ENCODE measurements around the gene PRPF31.
A peak's percentile ranks its signal among the peaks of the same experiment; 100 is the strongest.
"Not testable (repeated sequence)": the region's sequence is repeated elsewhere in the genome, so short reads cannot be mapped to it uniquely, and the experiment has no call there.

PRPF31 gene

DNA sequence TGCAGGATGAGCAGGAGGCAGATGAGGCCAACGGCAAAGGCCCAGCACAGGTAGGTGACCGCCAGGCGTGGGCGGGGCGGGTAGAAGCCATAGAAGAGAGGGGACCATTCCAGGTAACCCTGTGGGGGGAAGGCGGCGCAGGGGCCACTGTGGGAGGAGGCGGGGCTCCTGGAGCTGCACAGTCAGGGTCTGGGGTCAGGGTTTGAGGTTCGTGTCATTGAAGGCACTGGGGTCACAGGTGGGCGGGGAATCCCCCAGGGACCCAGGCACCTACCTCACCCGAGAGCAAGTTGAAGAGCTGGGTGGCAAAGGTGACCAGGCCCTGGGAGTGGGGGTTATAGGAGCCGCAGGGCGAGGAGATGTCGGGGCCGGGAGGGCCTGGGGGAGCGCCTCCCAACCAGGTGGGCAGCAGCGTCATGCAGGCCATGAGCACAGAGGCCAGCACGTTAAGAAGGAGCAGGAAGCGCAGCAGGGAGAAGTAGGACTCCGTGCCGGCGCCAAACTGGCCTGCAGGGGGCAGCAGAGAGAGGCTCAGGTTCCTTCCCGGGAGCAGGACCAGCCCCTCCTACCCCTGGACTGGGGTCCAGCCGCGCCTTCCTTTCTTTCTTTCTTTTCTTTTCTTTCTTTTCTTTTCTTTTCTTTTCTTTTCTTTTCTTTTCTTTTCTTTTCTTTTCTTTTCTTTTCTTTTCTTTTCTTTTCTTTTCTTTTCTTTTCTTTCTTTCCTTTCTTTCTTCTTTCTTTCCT, 52.8 kb downstream of the PRPF31 start:
- Mint-ChIP-seq H3K27ac (no peak overlapping the region), H3K4me3 (peak overlapping the region in 1 of 2 donors; percentile 21)

DNA sequence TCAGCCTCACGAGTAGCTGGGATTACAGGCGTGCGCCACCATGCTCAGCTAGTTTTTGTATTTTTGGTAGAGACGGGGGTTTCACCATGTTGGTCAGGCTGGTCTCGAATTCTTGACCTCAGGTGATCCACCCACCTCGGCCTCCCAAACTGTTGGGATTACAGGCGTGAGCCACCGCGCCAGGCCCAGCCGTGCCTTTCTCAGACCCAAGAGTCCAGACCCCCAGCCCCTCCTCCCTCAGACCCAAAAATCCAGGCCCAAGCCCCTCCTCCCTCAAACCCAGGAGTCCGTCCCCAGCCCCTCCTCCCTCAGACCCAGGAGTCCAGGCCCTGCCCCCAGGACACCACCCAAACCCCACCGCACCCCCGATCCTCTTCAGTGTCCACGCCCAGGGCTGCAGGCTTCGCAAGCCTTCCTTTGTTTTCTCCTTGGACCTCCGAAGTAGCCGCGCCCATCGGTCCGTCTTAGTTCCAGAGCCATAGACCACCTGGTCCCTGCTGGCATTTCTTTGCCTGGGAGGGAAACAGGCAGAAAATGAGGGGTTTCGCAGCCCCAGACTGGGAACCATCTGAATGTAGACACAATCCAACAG, 53.7 kb downstream of the PRPF31 start:
- Mint-ChIP-seq H3K4me3 (no peak overlapping the region), H3K9me3 (no peaks in the 10 kb centered on the region), H3K36me3 (ENCODE audit: insufficient read depth) (no peaks in the 10 kb centered on the region), H3K27ac (no peak overlapping the region), H3K4me1 (ENCODE audit: low read depth in 2 of 2) (peaks cover 13 to 17% of the 10 kb centered on the region in 2 donors), H3K27me3 (no peaks in the 10 kb centered on the region)
- DNase-seq: no peak
- no peak for ATAC-seq (replicated peaks)

More for the DNA sequence above, 52.8 kb downstream of the PRPF31 start:
- Mint-ChIP-seq H3K4me1 (ENCODE audit: low read depth in 2 of 2) (peaks cover 15 to 19% of the 10 kb centered on the region in 2 donors), H3K27me3 (no peaks in the 10 kb centered on the region), H3K36me3 (ENCODE audit: insufficient read depth) (peaks cover 2% of the 10 kb centered on the region), H3K9me3 (no peaks in the 10 kb centered on the region)
- DNase-seq (peak; percentile 88 to 90 (median 89)), ATAC-seq (replicated peaks) (peak; percentile 68)

DNA sequence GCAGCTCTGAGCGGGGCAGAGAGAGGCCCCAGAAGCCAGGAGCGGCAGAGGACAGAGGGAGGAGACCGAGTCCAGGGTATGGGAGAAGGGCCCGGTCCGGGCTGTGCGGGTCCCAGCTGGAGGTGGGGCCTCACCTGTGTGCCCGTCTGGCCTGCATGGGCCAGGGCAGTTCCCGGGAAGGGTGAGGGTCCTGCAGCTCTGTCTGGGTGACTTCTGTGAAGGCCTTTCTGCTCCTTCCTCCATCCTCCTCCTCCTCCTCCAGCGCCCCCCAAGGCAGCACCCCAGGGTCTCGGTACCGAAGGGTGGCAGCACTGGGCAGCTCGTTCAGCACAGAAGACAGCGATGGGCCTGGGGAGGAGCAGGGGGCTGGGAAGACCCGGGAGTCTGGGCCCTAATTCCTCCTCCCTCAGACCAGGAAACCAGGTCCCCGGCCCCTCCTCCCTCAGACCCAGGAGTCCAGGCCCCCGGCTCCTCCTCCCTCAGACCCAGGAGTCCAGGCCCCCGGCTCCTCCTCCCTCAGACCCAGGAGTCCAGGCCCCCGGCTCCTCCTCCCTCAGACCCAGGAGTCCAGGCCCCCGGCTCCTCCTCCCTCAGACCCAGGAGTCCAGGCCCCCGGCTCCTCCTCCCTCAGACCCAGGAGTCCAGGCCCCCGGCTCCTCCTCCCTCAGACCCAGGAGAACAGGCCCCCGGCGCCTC, 56.3 kb downstream of the PRPF31 start:
- H3K36me3 Mint-ChIP-seq (ENCODE audit: insufficient read depth); ATAC-seq (replicated peaks); H3K4me3 Mint-ChIP-seq; DNase-seq; H3K27me3 Mint-ChIP-seq; H3K9me3 Mint-ChIP-seq: not testable (repeated sequence)
- Mint-ChIP-seq H3K4me1 (ENCODE audit: low read depth in 2 of 2) (peaks cover 7 to 10% of the 10 kb centered on the region in 2 donors), H3K27ac (peak overlapping the region in 1 of 2 donors; percentile 64)

DNA sequence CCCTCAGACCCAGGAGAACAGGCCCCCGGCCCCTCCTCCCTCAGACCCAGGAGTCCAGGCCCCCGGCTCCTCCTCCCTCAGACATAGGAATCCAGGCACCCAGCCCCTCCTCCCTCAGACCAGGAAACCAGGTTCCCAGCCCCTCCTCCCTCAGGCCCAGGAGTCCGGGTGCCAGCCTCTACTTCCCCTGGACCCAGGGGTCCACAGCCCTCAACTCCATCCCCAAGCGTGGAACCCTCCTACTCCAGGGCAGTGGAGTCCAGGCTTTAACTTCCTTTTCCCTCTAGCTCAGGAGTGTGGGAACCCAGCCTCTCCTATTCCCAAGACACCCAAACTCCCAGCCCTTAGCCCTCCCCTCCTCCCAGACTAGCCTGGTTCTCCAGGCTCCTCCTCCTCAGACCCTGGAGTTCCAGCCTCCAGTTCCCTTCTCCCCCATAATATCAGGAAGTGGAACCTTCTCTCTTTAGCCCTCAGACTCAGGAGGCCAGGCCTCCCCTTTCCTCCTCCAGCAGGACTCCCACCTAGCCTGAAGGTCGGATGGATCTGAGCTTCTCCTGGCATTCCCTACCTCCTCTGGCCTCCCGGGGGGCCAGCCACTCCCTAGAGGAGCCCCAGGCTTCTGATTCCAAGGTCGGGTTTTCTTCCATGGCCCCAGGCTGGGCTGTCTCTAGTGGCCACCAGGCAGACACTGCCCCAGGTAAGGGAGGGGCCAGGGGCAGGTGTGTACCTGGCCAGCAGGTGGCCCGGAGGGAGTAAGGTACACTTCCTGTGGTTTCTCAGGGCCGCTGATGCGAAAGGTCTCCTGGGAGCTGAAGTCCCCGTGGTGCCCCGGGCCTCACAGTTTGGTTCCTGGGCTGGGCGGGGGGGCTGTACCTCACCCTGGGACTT, 57.2 kb downstream of the PRPF31 start, which contains the start of gene TMC4:
Gene TMC4 (minus strand): TSS at position 690 of the 888 bp plus-strand sequence. CDS start 43 bp downstream, at position 647.
- DNase-seq (no peak), ATAC-seq (replicated peaks) (peak; percentile 15)
- H3K36me3 Mint-ChIP-seq (ENCODE audit: insufficient read depth): no peaks in the 10 kb centered on the region
- H3K4me1 Mint-ChIP-seq (ENCODE audit: low read depth in 2 of 2): peaks cover 7 to 10% of the 10 kb centered on the region in 2 donors
- peak within 1 kb of the TSS in 1 of 2 donors; percentile 57 for H3K27ac Mint-ChIP-seq
- H3K9me3 Mint-ChIP-seq: no peaks in the 10 kb centered on the region
- H3K4me3 Mint-ChIP-seq: no peak within 1 kb of the TSS
- no peaks in the 10 kb centered on the region for H3K27me3 Mint-ChIP-seq

DNA sequence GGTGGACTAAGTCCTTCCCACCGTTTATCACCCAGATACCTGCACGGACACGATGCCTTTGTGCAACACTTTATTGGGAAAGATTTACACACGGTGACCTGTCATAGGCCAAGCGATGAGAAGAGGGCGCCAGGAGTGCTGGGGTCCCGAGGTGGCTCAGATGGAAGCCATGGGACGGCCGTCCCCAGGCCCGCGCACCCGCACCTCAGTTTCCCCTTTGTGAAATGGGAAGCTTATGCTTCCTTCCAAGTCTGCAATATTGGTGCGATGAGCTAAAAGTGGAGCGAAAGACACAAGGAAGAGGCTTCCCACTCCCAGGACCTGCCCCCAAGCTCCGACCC, 57.8 kb downstream of the PRPF31 start:
- DNase-seq: no peak
- H3K4me3 Mint-ChIP-seq: no peak overlapping the region
- no peak for ATAC-seq (replicated peaks)
- no peak overlapping the region for H3K27ac Mint-ChIP-seq
- H3K4me1 Mint-ChIP-seq (ENCODE audit: low read depth in 2 of 2): peaks cover 3 to 6% of the 10 kb centered on the region in 2 donors
- no peaks in the 10 kb centered on the region for H3K9me3 Mint-ChIP-seq
- H3K27me3 Mint-ChIP-seq: no peaks in the 10 kb centered on the region
- H3K36me3 Mint-ChIP-seq (ENCODE audit: insufficient read depth): no peaks in the 10 kb centered on the region

DNA sequence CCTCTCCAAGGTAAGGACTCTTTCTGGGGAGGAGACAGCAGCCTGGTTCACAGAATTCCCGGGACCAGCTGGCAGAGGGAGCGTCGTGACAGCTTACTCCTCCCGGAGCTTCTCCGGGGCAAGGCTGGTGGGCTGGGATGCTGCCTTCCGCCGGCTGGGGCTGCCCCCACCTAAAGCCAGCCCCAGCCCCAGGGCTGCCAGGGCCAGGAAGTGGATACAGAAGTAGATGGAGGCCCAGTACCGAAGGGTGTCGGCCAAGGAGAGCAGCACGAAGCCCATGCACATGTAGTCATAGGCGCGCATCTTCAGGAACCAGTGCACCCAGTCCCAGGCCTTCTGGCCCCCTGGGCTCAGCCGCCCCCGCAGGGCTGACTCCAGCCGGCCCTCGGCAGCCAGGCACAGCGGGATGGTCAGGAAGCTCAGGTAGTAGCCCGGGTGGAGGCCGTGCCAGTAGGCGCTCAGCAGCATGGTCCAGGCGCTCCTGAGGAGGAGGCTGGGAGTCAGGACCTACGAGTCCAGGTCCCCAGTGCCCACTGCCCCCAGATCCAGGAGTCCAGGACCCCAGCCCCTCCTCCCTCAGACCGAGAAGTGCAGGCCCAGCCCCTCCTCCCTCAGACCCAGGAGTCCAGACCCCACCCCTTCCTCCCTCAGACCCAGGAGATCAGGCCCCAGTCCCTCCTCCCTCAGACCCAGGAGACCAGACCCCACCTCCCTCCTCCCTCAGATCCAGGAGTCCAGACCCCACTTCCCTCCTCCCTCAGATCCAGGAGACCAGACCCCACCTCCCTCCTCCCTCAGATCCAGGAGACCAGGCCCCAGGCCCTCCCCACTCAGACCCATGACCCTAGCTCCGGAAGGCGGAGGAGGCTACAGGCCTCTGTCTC, 58.6 kb downstream of the PRPF31 start:
- Mint-ChIP-seq H3K27me3 (no peaks in the 10 kb centered on the region), H3K4me1 (ENCODE audit: low read depth in 2 of 2) (peaks cover 2 to 4% of the 10 kb centered on the region in 2 donors), H3K36me3 (ENCODE audit: insufficient read depth) (no peaks in the 10 kb centered on the region), H3K4me3 (no peak overlapping the region), H3K9me3 (no peaks in the 10 kb centered on the region), H3K27ac (peak overlapping the region in 1 of 2 donors; percentile 51)
- ATAC-seq (replicated peaks): no peak
- DNase-seq: no peak

DNA sequence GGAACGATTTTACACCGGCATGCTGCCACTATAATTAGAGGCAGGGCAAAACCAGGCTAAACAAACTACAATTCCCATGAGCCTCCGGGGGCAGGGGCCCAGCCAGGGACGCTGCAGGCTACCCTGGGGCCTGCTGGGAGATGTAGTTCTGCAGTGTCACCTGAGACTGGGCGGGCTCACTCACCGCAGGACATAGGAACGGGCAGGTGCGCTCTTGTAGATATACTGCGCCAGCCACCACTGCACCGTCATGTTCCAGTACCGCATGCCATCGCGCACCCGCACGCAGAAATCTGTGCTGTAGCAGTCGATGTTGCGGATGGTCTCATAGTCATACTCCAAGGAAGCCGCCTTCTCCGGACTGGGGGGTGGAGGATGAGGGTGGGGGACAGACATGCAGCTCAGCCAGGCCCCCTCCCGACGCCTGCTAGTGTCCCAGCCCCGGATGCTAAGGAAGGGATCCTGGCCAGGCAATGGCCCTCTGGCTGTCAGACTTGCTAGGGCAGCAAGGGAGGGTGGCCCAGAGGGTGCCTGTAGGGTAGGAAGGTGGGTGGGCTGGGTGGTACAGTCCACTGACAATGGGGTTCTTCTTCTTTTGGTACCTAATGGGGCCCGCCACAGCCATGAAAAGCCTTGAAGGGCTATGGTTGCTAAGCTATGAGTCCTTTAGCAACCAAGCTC, 63.2 kb downstream of the PRPF31 start:
- DNase-seq: peak in 1 of 3 experiments; percentile 43

DNA sequence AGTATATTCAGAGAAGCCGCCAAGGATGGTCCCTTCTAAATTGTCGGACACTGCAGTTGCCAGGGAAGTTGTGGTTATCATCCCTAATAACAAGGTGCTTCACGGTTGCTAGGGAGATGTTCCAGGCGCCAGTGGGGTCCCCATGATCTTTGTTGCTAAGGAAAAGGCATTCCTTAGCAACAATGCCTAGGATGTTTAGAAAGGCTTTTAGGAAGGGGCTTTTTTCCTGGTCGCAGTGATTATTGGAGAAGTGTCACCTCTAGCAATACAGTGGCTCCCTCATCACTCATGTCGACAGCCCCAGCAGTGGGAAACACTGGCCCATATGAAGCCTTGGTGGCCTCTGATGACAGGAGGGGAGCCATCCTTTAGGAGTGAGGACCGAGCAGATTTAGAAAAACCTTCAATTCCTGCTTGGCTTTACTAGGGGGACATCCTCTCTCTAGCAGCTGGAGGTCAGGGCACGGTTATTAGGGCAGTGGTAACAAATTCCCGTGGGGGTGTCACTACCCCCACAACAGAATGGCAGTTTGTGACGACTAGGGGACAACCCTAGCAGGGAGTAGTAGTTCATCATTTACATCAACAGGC, 63.8 kb downstream of the PRPF31 start:
- no peaks in the 10 kb centered on the region for H3K27me3 Mint-ChIP-seq
- H3K4me1 Mint-ChIP-seq (ENCODE audit: low read depth in 2 of 2): no peaks in the 10 kb centered on the region
- no peak for DNase-seq
- no peak for ATAC-seq (replicated peaks)
- peaks cover 3% of the 10 kb centered on the region for H3K36me3 Mint-ChIP-seq (ENCODE audit: insufficient read depth)
- no peak overlapping the region for H3K27ac Mint-ChIP-seq
- no peaks in the 10 kb centered on the region for H3K9me3 Mint-ChIP-seq
- no peak overlapping the region for H3K4me3 Mint-ChIP-seq

More for the DNA sequence above, 63.2 kb downstream of the PRPF31 start:
- H3K27me3 Mint-ChIP-seq: no peaks in the 10 kb centered on the region
- H3K27ac Mint-ChIP-seq: no peak overlapping the region
- H3K36me3 Mint-ChIP-seq (ENCODE audit: insufficient read depth): peaks cover 3% of the 10 kb centered on the region
- no peaks in the 10 kb centered on the region for H3K9me3 Mint-ChIP-seq
- H3K4me3 Mint-ChIP-seq: no peak overlapping the region
- ATAC-seq (replicated peaks): peak; percentile 91
- no peaks in the 10 kb centered on the region for H3K4me1 Mint-ChIP-seq (ENCODE audit: low read depth in 2 of 2)

DNA sequence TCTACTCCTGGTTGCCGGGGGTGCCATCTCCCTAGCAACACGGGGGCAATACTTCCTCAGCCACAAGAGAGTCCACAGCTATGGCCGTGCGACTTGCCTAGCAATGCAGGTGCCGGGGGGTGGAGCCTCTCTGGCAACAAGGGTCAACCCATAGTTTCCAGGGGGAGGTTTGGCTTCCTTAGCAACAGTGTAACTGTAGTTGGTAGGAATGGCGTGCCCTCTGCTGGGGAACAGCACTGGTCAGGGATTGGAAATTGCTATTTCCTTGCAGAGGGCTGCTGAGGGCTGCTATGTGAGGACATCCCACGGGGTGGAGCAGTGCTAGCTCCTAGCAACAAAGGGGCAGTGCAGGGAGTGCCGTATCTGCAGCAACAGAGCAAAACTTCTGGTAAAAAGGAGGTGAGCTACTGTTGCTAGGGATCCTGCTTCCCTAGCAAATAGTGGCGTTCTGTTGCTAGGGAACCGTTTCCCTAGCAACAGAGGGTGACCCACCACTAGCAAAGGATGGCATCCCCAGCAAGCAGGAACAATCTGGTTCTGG, 64.4 kb downstream of the PRPF31 start:
- Mint-ChIP-seq H3K27me3 (no peaks in the 10 kb centered on the region), H3K36me3 (ENCODE audit: insufficient read depth) (peaks cover 6% of the 10 kb centered on the region), H3K4me1 (ENCODE audit: low read depth in 2 of 2) (no peaks in the 10 kb centered on the region), H3K27ac (no peak overlapping the region), H3K4me3 (no peak overlapping the region), H3K9me3 (no peaks in the 10 kb centered on the region)
- ATAC-seq (replicated peaks) (no peak), DNase-seq (no peak)

DNA sequence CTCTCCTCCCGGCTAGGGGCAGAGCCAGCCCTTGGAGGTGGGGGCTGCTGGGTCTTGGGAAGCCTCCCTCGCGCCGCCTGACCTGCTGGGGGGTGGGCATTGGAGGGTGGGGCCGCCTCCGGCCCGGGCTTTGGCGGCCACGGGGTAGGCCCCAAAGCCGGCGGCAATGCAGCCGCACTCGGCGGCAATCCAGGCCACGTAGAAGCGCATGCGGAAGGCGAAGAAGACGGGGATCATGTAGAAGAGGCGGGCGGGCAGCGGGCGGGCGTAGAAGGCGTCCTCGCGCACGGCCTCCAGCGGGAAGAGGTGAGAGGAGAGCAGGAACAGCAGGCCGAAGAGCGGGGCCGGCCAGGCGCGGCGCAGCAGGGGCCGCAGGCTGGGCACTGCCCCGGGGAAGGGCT, 65.1 kb downstream of the PRPF31 start:
- Mint-ChIP-seq H3K36me3 (ENCODE audit: insufficient read depth) (peaks cover 8% of the 10 kb centered on the region), H3K27me3 (no peaks in the 10 kb centered on the region), H3K4me3 (no peak overlapping the region), H3K27ac (no peak overlapping the region), H3K4me1 (ENCODE audit: low read depth in 2 of 2) (peaks cover 0 to 5% of the 10 kb centered on the region in 2 donors), H3K9me3 (no peaks in the 10 kb centered on the region)
- DNase-seq: no peak
- ATAC-seq (replicated peaks): no peak

Measured in effector memory CD8-positive, alpha-beta T cell (primary cell).